HG02763 (cell line): ENCODE data around the gene ZNF438.
"Not testable (repeated sequence)": the region's sequence is repeated elsewhere in the genome, so short reads cannot be mapped to it uniquely, and the experiment has no call there.

Source experiments
- ATAC-seq: cut with Tn5 transposase; IDR thresholded peaks from one replicate; pipeline ENCODE4 v1.9.1; 2021; ENCODE audit warnings: mild to moderate bottlenecking, moderate library complexity; ENCODE audit not compliant: unreplicated experiment

ZNF438 gene

GRCh38 chr10:31051703-31052102 is 20.0 kb upstream of the ZNF438 start:
- ATAC-seq, result no peak

GRCh38 chr10:31042670-31043069 is 11.0 kb upstream of the ZNF438 start:
- no peak for ATAC-seq

- no peak for ATAC-seq
Observed at GRCh38 chr10:31041011-31041410, 9.3 kb upstream of the ZNF438 start.

GRCh38 chr10:31039006-31039405 is 7.3 kb upstream of the ZNF438 start:
- ATAC-seq, result not testable (repeated sequence)

GRCh38 chr10:31037749-31038148 is 6.1 kb upstream of the ZNF438 start:
- no peak for ATAC-seq

GRCh38 chr10:31036209-31036608 is 4.5 kb upstream of the ZNF438 start:
- no peak for ATAC-seq

- no peak for ATAC-seq
Observed at GRCh38 chr10:31035266-31035798, 3.7 kb upstream of the ZNF438 start.

GRCh38 chr10:31034098-31034909 is 2.6 kb upstream of the ZNF438 start:
- no peak for ATAC-seq

- no peak for ATAC-seq
Observed at GRCh38 chr10:31033147-31033546, 1.5 kb upstream of the ZNF438 start.

GRCh38 chr10:31032258-31033132 is 830 bp upstream of the ZNF438 start:
- ATAC-seq, result peak; percentile 78

- no peak for ATAC-seq
Observed at GRCh38 chr10:31031205-31031557, 484 bp downstream of the ZNF438 start.

GRCh38 chr10:31030800-31031199 is 865 bp downstream of the ZNF438 start:
- no peak for ATAC-seq

- no peak for ATAC-seq
Observed at GRCh38 chr10:31030260-31030659, 1.4 kb downstream of the ZNF438 start.

- no peak for ATAC-seq
Observed at GRCh38 chr10:31028081-31028480, 3.6 kb downstream of the ZNF438 start.

GRCh38 chr10:31026279-31026678 is 5.4 kb downstream of the ZNF438 start:
- ATAC-seq, result not testable (repeated sequence)

GRCh38 chr10:31025142-31025541 is 6.5 kb downstream of the ZNF438 start:
- ATAC-seq, result no peak

GRCh38 chr10:31023558-31023957 is 8.1 kb downstream of the ZNF438 start:
- no peak for ATAC-seq

- no peak for ATAC-seq
Observed at GRCh38 chr10:31020209-31020608, 11.5 kb downstream of the ZNF438 start.

- ATAC-seq, result no peak
Observed at GRCh38 chr10:31018962-31019361, 12.7 kb downstream of the ZNF438 start.

GRCh38 chr10:31018356-31018750 is 13.3 kb downstream of the ZNF438 start:
- ATAC-seq, result no peak

GRCh38 chr10:31017534-31018355 is 13.9 kb downstream of the ZNF438 start:
- no peak for ATAC-seq
